Measurements from ENCODE around the gene TMED5. TPM values are rescaled to one million over a fixed set of nuclear protein-coding genes. Genes with fewer than 3 reads are reported as not detected.

The TMED5 gene
- total RNA-seq, 2 donors from 2014 or later: 63.4 to 66.4 TPM

GRCh38 chr1:93152835-93153234 is 27.4 kb downstream of the TMED5 start:
- Histone ChIP-seq H3K27ac (no peak overlapping the region), H3K9me3 (no peaks in the 10 kb centered on the region), H3K4me1 (no peaks in the 10 kb centered on the region), H3K4me3 (no peak overlapping the region), H3K27me3 (no peaks in the 10 kb centered on the region), H3K9ac (ENCODE audit: low read depth in 2 of 2, low read length in 2 of 2) (no peak overlapping the region), H3K36me3 (no peaks in the 10 kb centered on the region)
- TF ChIP-seq CTCF (IDR thresholded peaks at IDR 0.05): no peak
- intact Hi-C loops (cut with DNase I): no loop called here
- DNase-seq: no peak

- H3K4me1 ChIP-seq: no peaks in the 10 kb centered on the region
- no peaks in the 10 kb centered on the region for H3K27me3 ChIP-seq
- no peak overlapping the region for H3K27ac ChIP-seq
- no peak overlapping the region for H3K4me3 ChIP-seq
- H3K36me3 ChIP-seq: no peaks in the 10 kb centered on the region
- DNase-seq: no peak
- TF ChIP-seq CTCF (IDR thresholded peaks at IDR 0.05): no peak
- no peaks in the 10 kb centered on the region for H3K9me3 ChIP-seq
- intact Hi-C loops (cut with DNase I): no loop called here
- no peak overlapping the region for H3K9ac ChIP-seq (ENCODE audit: low read depth in 2 of 2, low read length in 2 of 2)
Measured at GRCh38 chr1:93151474-93151873, 28.7 kb downstream of the TMED5 start.

GRCh38 chr1:93150729-93151128 is 29.5 kb downstream of the TMED5 start:
- no peak overlapping the region for H3K4me3 ChIP-seq
- no peak for DNase-seq
- H3K27me3 ChIP-seq: no peaks in the 10 kb centered on the region
- no peaks in the 10 kb centered on the region for H3K9me3 ChIP-seq
- intact Hi-C loops (cut with DNase I): no loop called here
- H3K4me1 ChIP-seq: no peaks in the 10 kb centered on the region
- no peak overlapping the region for H3K9ac ChIP-seq (ENCODE audit: low read depth in 2 of 2, low read length in 2 of 2)
- H3K27ac ChIP-seq: no peak overlapping the region
- TF ChIP-seq CTCF (IDR thresholded peaks at IDR 0.05): no peak
- no peaks in the 10 kb centered on the region for H3K36me3 ChIP-seq

GRCh38 chr1:93148001-93148400 is 32.2 kb downstream of the TMED5 start:
- TF ChIP-seq CTCF (IDR thresholded peaks at IDR 0.05): no peak
- Histone ChIP-seq H3K4me3 (no peak overlapping the region), H3K27me3 (no peaks in the 10 kb centered on the region), H3K9ac (ENCODE audit: low read depth in 2 of 2, low read length in 2 of 2) (no peak overlapping the region), H3K27ac (no peak overlapping the region), H3K9me3 (no peaks in the 10 kb centered on the region), H3K4me1 (no peaks in the 10 kb centered on the region), H3K36me3 (no peaks in the 10 kb centered on the region)
- no peak for DNase-seq
- intact Hi-C loops (cut with DNase I): no loop called here

- Histone ChIP-seq H3K9me3 (no peaks in the 10 kb centered on the region), H3K27me3 (no peaks in the 10 kb centered on the region), H3K9ac (ENCODE audit: low read depth in 2 of 2, low read length in 2 of 2) (no peak overlapping the region), H3K4me3 (no peak overlapping the region), H3K36me3 (no peaks in the 10 kb centered on the region), H3K27ac (no peak overlapping the region), H3K4me1 (no peaks in the 10 kb centered on the region)
- intact Hi-C loops (cut with DNase I): no loop called here
- no peak for TF ChIP-seq CTCF (IDR thresholded peaks at IDR 0.05)
- DNase-seq: no peak
Measured at GRCh38 chr1:93143769-93144168, 36.4 kb downstream of the TMED5 start.

GRCh38 chr1:93143136-93143535 is 37.1 kb downstream of the TMED5 start:
- no peaks in the 10 kb centered on the region for H3K9me3 ChIP-seq
- H3K27ac ChIP-seq: no peak overlapping the region
- no peak for TF ChIP-seq CTCF (IDR thresholded peaks at IDR 0.05)
- no peak overlapping the region for H3K4me3 ChIP-seq
- intact Hi-C loops (cut with DNase I): no loop called here
- H3K27me3 ChIP-seq: no peaks in the 10 kb centered on the region
- H3K9ac ChIP-seq (ENCODE audit: low read depth in 2 of 2, low read length in 2 of 2): no peak overlapping the region
- H3K36me3 ChIP-seq: no peaks in the 10 kb centered on the region
- DNase-seq: no peak
- H3K4me1 ChIP-seq: peaks cover 4% of the 10 kb centered on the region

Data from colonic mucosa (tissue), 4 donors.